22Rv1 (cell line): ENCODE measurements around the gene CACNG8.
"Not testable (repeated sequence)": the region's sequence is repeated elsewhere in the genome, so short reads cannot be mapped to it uniquely, and the experiment has no call there.

Source experiments
- H3K27ac ChIP-seq: fragments of 450-650 bp; 2 replicates; pipeline ENCODE4 v1.5.1; 2017
- ZFX ChIP-seq: fragments of 450-650 bp; IDR thresholded peaks from 2 replicates; pipeline ENCODE4 v1.6.1; 2017; ENCODE audit warnings: antibody characterized with exemption, borderline replicate concordance
- TF ChIP-seq, protein P1 (sequence below): fragments of 450-650 bp; IDR thresholded peaks from 2 replicates; pipeline ENCODE4 v1.5.1; 2017; ENCODE audit warnings: mild to moderate bottlenecking

Gene CACNG8

DNA sequence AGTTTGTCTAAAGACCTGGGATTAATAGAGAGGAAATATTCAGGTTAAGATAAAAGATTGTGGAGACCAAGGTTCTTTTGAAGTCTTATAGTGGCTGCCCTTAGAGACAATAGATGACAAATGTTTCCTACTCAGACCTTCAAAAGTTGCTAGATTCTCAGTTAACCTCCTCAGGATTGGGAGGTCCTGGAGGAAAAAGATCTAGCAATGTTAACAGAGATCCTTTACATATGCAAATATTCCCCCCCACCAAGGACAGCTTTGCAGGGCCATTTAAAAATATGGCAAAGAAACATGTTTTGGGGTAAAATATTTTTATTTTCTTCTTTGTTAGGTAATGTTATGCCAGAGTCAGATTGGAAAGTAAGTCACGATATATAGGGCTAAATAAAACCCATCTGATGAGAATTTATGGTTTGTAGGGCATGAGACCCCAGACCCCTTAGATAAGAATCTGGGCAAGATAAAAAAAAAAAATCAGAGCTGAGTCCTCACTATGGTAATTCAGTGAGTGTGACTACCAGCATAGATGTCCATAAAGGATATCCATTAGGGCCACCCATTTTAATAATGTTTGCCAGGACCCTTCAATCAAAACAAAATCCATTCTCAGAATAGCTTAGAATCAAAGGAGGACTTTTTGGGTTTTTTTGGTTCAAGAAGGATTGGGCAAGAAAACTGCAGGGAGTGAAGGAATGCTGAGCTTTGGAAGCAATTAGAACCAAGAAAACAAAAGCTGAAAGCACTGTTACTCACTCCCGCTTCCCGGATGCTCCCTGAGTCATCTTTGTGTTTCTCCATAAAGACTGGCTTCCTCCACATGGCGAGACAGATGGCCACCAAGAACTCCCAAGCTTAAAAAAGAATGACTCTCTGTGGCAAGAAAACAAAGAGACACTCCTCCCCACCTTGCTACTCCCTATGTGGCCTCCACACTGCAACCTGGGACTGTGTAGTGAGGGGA, 72.8 kb downstream of the CACNG8 start:
- TF ChIP-seq, protein P1, sequence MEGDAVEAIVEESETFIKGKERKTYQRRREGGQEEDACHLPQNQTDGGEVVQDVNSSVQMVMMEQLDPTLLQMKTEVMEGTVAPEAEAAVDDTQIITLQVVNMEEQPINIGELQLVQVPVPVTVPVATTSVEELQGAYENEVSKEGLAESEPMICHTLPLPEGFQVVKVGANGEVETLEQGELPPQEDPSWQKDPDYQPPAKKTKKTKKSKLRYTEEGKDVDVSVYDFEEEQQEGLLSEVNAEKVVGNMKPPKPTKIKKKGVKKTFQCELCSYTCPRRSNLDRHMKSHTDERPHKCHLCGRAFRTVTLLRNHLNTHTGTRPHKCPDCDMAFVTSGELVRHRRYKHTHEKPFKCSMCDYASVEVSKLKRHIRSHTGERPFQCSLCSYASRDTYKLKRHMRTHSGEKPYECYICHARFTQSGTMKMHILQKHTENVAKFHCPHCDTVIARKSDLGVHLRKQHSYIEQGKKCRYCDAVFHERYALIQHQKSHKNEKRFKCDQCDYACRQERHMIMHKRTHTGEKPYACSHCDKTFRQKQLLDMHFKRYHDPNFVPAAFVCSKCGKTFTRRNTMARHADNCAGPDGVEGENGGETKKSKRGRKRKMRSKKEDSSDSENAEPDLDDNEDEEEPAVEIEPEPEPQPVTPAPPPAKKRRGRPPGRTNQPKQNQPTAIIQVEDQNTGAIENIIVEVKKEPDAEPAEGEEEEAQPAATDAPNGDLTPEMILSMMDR = no peak
- TF ChIP-seq ZFX = no peak
- no peak overlapping the region for H3K27ac ChIP-seq

- H3K27ac ChIP-seq = not testable (repeated sequence)
Measured at GRCh38 chr19:54036542-54036941, 73.8 kb downstream of the CACNG8 start.
